ENCODE measurements around the gene MAD2L2. TPM values are rescaled to one million over a fixed set of nuclear protein-coding genes. Genes with fewer than 3 reads are reported as not detected.

Gene MAD2L2
- total and polyA plus RNA-seq, 12 donors = 15.6 to 71.2 (median 28.1) TPM

DNA sequence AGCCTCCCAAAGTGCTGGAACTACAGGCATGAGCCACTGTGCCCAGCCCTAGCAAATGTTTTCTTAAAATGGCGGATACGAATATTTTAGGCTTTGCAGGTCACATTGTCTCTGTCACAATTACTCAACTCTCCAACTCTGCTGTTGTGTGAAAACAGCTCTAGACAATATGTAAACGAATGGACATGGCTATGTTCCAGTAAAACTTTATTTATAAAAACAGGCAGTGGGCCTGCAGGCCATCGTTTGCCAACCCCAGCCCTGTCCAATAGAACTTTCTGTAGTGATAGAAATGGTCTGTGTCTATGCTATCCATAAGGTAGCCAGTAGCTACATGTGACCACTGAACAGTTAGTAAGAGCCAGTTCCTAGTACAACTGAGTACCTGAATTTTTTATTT lies 21.2 kb downstream of the MAD2L2 start:
- 87 to 96% (median 91%) methylated on average over 4 of the region's 4 CpGs for WGBS, 4 donors
- Histone ChIP-seq H3K4me1 (replicated peaks in 1 of 2) (peaks cover 9 to 10% of the 10 kb centered on the region in 2 donors), H3K36me3 (replicated peaks in 1 of 2) (peaks cover 0 to 32% of the 10 kb centered on the region in 2 donors), H3K4me3 (no peak overlapping the region), H3K27ac (no peak overlapping the region), H3K9me3 (replicated peaks in 1 of 3) (no peaks in the 10 kb centered on the region), H3K27me3 (no peaks in the 10 kb centered on the region)
- DNase-seq = no peak
- no peak for TF ChIP-seq POLR2A (IDR thresholded peaks at IDR 0.05)
- no peak for TF ChIP-seq CTCF (IDR thresholded peaks at IDR 0.05)
- intact Hi-C loops (cut with DNase I) = loop anchor here in 1 of 2 donors (5.0 kb wide), 1 partner anchor 58 kb away; no protein-coding TSS in a partner anchor

GRCh38 chr1:11658542-11658941 lies 22.4 kb downstream of the MAD2L2 start:
- Histone ChIP-seq H3K4me1 (replicated peaks in 1 of 2) (peaks cover 13 to 17% of the 10 kb centered on the region in 2 donors), H3K27ac (no peak overlapping the region), H3K9me3 (replicated peaks in 1 of 3) (no peaks in the 10 kb centered on the region), H3K27me3 (no peaks in the 10 kb centered on the region), H3K4me3 (no peak overlapping the region), H3K36me3 (replicated peaks in 1 of 2) (peaks cover 0 to 32% of the 10 kb centered on the region in 2 donors)
- DNase-seq = no peak
- TF ChIP-seq POLR2A (IDR thresholded peaks at IDR 0.05) (no peak), CTCF (IDR thresholded peaks at IDR 0.05) (no peak)
- 77 to 83% (median 81%) methylated on average over 7 to 23 of the region's 23 CpGs for WGBS, 4 donors
- intact Hi-C loops (cut with DNase I) = no loop called here

- Histone ChIP-seq H3K4me3 (no peak overlapping the region), H3K4me1 (replicated peaks in 1 of 2) (peaks cover 13 to 17% of the 10 kb centered on the region in 2 donors), H3K36me3 (replicated peaks in 1 of 2) (peaks cover 0 to 32% of the 10 kb centered on the region in 2 donors), H3K27ac (no peak overlapping the region), H3K9me3 (replicated peaks in 1 of 3) (no peaks in the 10 kb centered on the region), H3K27me3 (no peaks in the 10 kb centered on the region)
- no peak for TF ChIP-seq CTCF (IDR thresholded peaks at IDR 0.05)
- no peak for TF ChIP-seq POLR2A (IDR thresholded peaks at IDR 0.05)
- whole genome bisulfite sequencing, 4 donors = 68 to 74% (median 72%) methylated on average over 6 of the region's 6 CpGs
- no peak for DNase-seq
- intact Hi-C loops (cut with DNase I) = no loop called here
Observed at GRCh38 chr1:11657654-11658053, 23.3 kb downstream of the MAD2L2 start.

GRCh38 chr1:11654939-11655808 lies 25.8 kb downstream of the MAD2L2 start:
- Histone ChIP-seq H3K9me3 (replicated peaks in 1 of 3) (no peaks in the 10 kb centered on the region), H3K36me3 (replicated peaks in 1 of 2) (peaks cover 0 to 22% of the 10 kb centered on the region in 2 donors), H3K4me1 (replicated peaks in 1 of 2) (peaks cover 17 to 19% of the 10 kb centered on the region in 2 donors), H3K27ac (peak overlapping the region in 2 of 5 donors; percentile 30 to 83), H3K4me3 (peak overlapping the region in 3 of 4 donors; percentile 40 to 73 (median 73)), H3K27me3 (no peaks in the 10 kb centered on the region)
- intact Hi-C loops (cut with DNase I) = loop anchor here in 1 of 2 donors (5.0 kb wide), 1 partner anchor 67 kb away; no protein-coding TSS in a partner anchor
- DNase-seq = no peak
- TF ChIP-seq POLR2A (IDR thresholded peaks at IDR 0.05) (no peak), CTCF (IDR thresholded peaks at IDR 0.05) (no peak)
- WGBS, 4 donors = 6 to 35% (median 20%) methylated on average over 9 to 45 of the region's 45 CpGs
